ENCODE results near the gene IER5L. TPM values are rescaled to one million over a fixed set of nuclear protein-coding genes. Genes with fewer than 3 reads are reported as not detected.

Gene IER5L
- polyA plus RNA-seq (2012; ENCODE audit: insufficient read length, low read depth), result 58.6 TPM

- TF ChIP-seq SIN3A (IDR thresholded peaks at IDR 0.05; ENCODE audit: borderline replicate concordance, insufficient read depth, low read length), result no peak
- peak; percentile 99 for TF ChIP-seq POLR2AphosphoS5 (IDR thresholded peaks at IDR 0.05; ENCODE audit: low read depth, low read length)
- TF ChIP-seq REST (IDR thresholded peaks at IDR 0.05; ENCODE audit: insufficient read depth in 1 of 2, low read depth in 2 of 2, low read length in 2 of 2), result peak; percentile 50 to 62; a peak in 2 of 4 replicates
- TF ChIP-seq TAF1 (IDR thresholded peaks at IDR 0.05; ENCODE audit: borderline replicate concordance, insufficient read depth, low read length), result peak; percentile 98
- TF ChIP-seq FOXP2 (optimal IDR thresholded peaks at IDR 0.05; ENCODE audit: borderline replicate concordance, extremely low read depth, extremely low read length, insufficient read depth), result no peak
Observed at GRCh38 chr9:129177791-129178567, at the start of gene IER5L. Gene IER5L, minus strand, starts transcription at chr9:129178261. Its CDS starts 209 bp downstream, at chr9:129178052.

GRCh38 chr9:129227843-129228189 lies 49.8 kb upstream of the IER5L start:
- TF ChIP-seq SIN3A (IDR thresholded peaks at IDR 0.05; ENCODE audit: borderline replicate concordance, insufficient read depth, low read length) (no peak), TAF1 (IDR thresholded peaks at IDR 0.05; ENCODE audit: borderline replicate concordance, insufficient read depth, low read length) (no peak), FOXP2 (optimal IDR thresholded peaks at IDR 0.05; ENCODE audit: borderline replicate concordance, extremely low read depth, extremely low read length, insufficient read depth) (no peak), POLR2AphosphoS5 (IDR thresholded peaks at IDR 0.05; ENCODE audit: low read depth, low read length) (no peak), REST (IDR thresholded peaks at IDR 0.05; ENCODE audit: insufficient read depth in 1 of 2, low read depth in 2 of 2, low read length in 2 of 2) (no peak)

- TF ChIP-seq SIN3A (IDR thresholded peaks at IDR 0.05; ENCODE audit: borderline replicate concordance, insufficient read depth, low read length), result peak; percentile 22; the same call in 1 of the 2 replicates
- peak; percentile 84 for TF ChIP-seq FOXP2 (optimal IDR thresholded peaks at IDR 0.05; ENCODE audit: borderline replicate concordance, extremely low read depth, extremely low read length, insufficient read depth)
- TF ChIP-seq POLR2AphosphoS5 (IDR thresholded peaks at IDR 0.05; ENCODE audit: low read depth, low read length), result no peak
Observed at GRCh38 chr9:129225815-129226214, 47.8 kb upstream of the IER5L start.

GRCh38 chr9:129225490-129225778 lies 47.4 kb upstream of the IER5L start:
- no peak for TF ChIP-seq FOXP2 (optimal IDR thresholded peaks at IDR 0.05; ENCODE audit: borderline replicate concordance, extremely low read depth, extremely low read length, insufficient read depth)
- no peak for TF ChIP-seq TAF1 (IDR thresholded peaks at IDR 0.05; ENCODE audit: borderline replicate concordance, insufficient read depth, low read length)
- no peak for TF ChIP-seq SIN3A (IDR thresholded peaks at IDR 0.05; ENCODE audit: borderline replicate concordance, insufficient read depth, low read length)
- no peak for TF ChIP-seq POLR2AphosphoS5 (IDR thresholded peaks at IDR 0.05; ENCODE audit: low read depth, low read length)

- no peak for TF ChIP-seq REST (IDR thresholded peaks at IDR 0.05; ENCODE audit: insufficient read depth in 1 of 2, low read depth in 2 of 2, low read length in 2 of 2)
- no peak for TF ChIP-seq POLR2AphosphoS5 (IDR thresholded peaks at IDR 0.05; ENCODE audit: low read depth, low read length)
- no peak for TF ChIP-seq FOXP2 (optimal IDR thresholded peaks at IDR 0.05; ENCODE audit: borderline replicate concordance, extremely low read depth, extremely low read length, insufficient read depth)
- TF ChIP-seq SIN3A (IDR thresholded peaks at IDR 0.05; ENCODE audit: borderline replicate concordance, insufficient read depth, low read length), result no peak
- no peak for TF ChIP-seq TAF1 (IDR thresholded peaks at IDR 0.05; ENCODE audit: borderline replicate concordance, insufficient read depth, low read length)
Observed at GRCh38 chr9:129224618-129225489, 46.8 kb upstream of the IER5L start.
